ENCODE data around the gene NCKAP1.

Gene NCKAP1

DNA sequence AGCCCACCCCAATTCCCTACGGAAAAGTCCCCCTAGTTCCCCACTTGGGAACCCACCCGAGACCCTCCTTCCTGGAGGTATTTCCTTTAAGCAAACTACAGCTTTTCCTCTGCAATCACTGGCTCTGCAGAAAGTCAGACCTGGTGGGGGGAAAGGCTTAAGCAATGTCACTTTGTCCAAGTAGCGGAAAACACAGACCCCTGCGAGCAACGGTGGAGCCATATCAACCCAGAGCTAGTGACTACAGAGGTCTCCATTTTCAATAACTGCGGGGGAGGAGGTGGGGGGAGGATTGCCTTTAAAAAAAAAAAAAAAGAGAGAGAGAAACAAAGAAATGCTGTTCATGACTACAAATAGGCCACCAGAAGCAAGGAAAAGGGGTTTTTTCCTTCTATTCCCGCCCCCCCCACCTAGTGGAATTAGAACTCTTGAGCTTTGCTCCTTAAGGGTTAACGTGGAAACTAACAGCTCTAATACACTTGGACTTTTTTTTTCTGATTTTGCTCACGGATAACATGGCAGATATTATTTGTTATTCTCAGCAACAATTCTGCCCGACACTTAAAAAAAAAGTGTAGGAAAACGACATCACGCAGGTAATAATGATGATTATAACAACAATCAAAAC lies 170.7 kb downstream of the NCKAP1 start:
- no peak for DNase-seq (ENCODE audit: extremely low read depth, insufficient read length)
- H3K36me3 ChIP-seq (ENCODE audit: control insufficient read depth, insufficient read depth, low read length) = no peaks in the 10 kb centered on the region
- no peaks in the 10 kb centered on the region; the same call in 1 of the 2 replicates for H3K27me3 ChIP-seq (replicated peaks; ENCODE audit: control insufficient read depth, insufficient read depth, low read length)
- no peak overlapping the region for H3K4me3 ChIP-seq (replicated peaks; ENCODE audit: low read depth, low read length)
- TF ChIP-seq, protein P1, sequence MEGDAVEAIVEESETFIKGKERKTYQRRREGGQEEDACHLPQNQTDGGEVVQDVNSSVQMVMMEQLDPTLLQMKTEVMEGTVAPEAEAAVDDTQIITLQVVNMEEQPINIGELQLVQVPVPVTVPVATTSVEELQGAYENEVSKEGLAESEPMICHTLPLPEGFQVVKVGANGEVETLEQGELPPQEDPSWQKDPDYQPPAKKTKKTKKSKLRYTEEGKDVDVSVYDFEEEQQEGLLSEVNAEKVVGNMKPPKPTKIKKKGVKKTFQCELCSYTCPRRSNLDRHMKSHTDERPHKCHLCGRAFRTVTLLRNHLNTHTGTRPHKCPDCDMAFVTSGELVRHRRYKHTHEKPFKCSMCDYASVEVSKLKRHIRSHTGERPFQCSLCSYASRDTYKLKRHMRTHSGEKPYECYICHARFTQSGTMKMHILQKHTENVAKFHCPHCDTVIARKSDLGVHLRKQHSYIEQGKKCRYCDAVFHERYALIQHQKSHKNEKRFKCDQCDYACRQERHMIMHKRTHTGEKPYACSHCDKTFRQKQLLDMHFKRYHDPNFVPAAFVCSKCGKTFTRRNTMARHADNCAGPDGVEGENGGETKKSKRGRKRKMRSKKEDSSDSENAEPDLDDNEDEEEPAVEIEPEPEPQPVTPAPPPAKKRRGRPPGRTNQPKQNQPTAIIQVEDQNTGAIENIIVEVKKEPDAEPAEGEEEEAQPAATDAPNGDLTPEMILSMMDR (IDR thresholded peaks at IDR 0.05; ENCODE audit: insufficient read depth, low read length, poor library complexity, severe bottlenecking) = no peak

DNA sequence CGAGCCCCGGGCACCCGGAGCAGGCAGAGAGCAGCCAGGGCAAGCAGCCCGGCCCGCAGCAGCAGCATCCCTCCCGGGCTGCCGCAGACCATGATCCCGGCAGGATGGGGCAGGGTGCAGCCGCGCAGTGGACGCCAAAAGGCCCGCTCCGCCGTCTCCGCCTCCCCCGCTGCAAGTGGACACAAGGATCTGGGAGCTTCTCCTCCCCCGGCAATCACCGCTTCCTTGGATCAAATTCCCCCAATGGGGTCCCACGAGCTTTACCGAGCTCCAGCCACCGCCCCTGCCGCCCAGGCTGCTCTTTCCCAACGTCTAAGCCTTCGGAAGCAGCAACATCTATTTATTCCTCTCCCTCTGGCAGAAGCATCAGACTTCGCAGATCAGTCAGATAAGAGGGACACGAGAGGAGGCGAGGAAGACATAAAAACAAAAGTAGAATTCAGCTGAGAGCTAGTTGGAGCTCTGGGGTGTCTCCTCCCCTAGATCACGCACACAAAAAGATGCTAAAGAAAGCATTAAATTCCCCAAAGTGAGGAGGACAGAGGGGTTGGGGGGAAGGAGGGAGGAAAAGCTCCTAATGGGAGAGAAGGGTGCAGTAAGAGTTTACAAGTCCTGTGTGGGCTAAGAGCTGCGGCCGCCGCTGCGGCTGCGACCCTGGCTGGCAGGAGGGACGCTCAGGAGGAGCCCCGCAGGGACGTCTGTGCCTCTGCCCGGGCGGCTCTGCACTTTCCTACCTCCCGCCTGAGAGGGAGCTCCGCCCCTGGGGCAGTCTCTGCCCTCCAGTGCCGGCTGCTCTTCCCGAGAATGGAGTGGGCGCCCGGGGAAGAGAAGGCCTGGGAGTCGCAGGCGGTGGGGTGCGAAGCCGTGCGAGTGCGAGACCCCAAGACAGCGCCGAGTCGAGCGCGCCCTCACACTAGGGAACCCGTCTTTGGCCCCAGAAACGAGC lies 171.5 kb downstream of the NCKAP1 start, which contains the start of gene FRZB:
Gene FRZB, minus strand, starts transcription at position 177 of the 946 bp plus-strand sequence. Its CDS starts 85 bp downstream, at position 92.
- H3K4me3 ChIP-seq (replicated peaks; ENCODE audit: low read depth, low read length) = no peak within 1 kb of the TSS
- no peak for DNase-seq (ENCODE audit: extremely low read depth, insufficient read length)
- TF ChIP-seq, protein P1 (IDR thresholded peaks at IDR 0.05; ENCODE audit: insufficient read depth, low read length, poor library complexity, severe bottlenecking) = no peak
- H3K36me3 ChIP-seq (ENCODE audit: control insufficient read depth, insufficient read depth, low read length) = no peaks in the 10 kb centered on the region
- H3K27me3 ChIP-seq (replicated peaks; ENCODE audit: control insufficient read depth, insufficient read depth, low read length) = no peaks in the 10 kb centered on the region; the same call in 1 of the 2 replicates

DNA sequence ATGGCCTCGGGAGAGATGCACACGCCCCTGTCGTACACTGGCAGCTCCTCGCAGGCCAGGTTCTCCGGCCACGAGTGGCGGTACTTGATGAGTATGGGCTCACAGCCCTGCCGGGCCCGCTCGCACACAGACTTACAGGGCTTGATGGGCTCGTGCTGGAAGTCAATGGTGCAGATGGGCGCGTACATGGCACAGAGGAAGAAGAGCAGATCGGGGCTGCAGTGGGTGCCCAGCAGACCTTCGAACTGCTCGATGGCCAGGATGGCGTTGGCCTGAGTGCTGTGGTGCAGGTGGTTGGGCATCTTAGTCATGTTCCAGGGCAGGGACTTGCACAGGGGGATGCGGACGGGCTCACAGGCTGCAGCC lies 172.2 kb downstream of the NCKAP1 start:
- Histone ChIP-seq H3K36me3 (ENCODE audit: control insufficient read depth, insufficient read depth, low read length) (no peaks in the 10 kb centered on the region), H3K4me3 (replicated peaks; ENCODE audit: low read depth, low read length) (no peak overlapping the region), H3K27me3 (replicated peaks; ENCODE audit: control insufficient read depth, insufficient read depth, low read length) (no peaks in the 10 kb centered on the region; the same call in 1 of the 2 replicates)
- TF ChIP-seq, protein P1 (IDR thresholded peaks at IDR 0.05; ENCODE audit: insufficient read depth, low read length, poor library complexity, severe bottlenecking) = no peak
- no peak for DNase-seq (ENCODE audit: extremely low read depth, insufficient read length)

DNA sequence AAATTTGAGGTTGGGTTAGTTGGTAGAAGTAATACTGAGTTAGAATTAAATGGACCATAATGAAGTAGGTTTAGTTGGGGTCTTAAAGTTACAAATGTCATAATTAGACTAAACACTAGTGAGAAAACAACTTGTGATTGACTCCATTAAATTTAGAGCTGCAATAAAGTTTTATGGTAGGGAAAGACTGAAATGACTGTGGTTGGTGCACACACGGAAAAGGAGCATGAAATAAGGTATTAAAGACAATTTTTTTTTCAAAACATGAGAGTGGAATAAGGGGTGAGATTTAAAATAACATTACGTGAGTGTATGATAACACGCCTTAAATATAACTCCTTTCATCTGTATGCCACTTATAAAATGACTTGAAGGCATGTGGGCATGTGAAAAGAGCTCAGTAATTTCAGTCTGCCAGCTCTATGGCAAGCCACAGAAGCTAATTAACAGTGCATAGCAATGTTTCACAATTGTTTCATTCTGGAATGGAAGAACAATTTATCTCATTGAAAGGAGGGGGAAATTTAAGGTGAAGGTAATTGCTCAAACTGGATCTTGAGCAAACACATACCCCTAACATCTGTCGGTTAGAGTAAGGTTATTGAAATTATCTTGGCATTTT lies 173.2 kb downstream of the NCKAP1 start:
- DNase-seq (ENCODE audit: extremely low read depth, insufficient read length) = no peak
- Histone ChIP-seq H3K4me3 (replicated peaks; ENCODE audit: low read depth, low read length) (no peak overlapping the region), H3K36me3 (ENCODE audit: control insufficient read depth, insufficient read depth, low read length) (no peaks in the 10 kb centered on the region), H3K27me3 (replicated peaks; ENCODE audit: control insufficient read depth, insufficient read depth, low read length) (no peaks in the 10 kb centered on the region; the same call in 1 of the 2 replicates)
- TF ChIP-seq, protein P1 (IDR thresholded peaks at IDR 0.05; ENCODE audit: insufficient read depth, low read length, poor library complexity, severe bottlenecking) = no peak

DNA sequence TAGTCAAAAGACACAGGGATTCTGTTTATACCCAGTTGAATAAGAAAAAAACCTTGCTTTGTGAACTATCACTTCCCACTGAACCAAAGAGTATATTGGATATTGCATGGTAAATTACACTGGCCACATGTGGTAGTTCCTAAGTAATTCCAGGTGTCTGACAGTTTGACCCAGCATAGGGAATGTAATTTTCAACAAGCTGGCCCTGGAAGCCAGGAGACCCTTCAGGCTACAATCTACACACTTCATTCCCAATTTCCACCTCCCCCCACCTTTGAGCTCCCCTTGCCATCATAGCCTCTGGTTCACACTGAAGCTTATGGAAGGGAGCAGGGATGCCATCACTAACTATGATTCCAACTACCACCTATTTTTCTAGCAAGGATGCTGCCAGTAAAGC lies 174.6 kb downstream of the NCKAP1 start:
- TF ChIP-seq, protein P1 (IDR thresholded peaks at IDR 0.05; ENCODE audit: insufficient read depth, low read length, poor library complexity, severe bottlenecking) = no peak
- Histone ChIP-seq H3K4me3 (replicated peaks; ENCODE audit: low read depth, low read length) (no peak overlapping the region), H3K36me3 (ENCODE audit: control insufficient read depth, insufficient read depth, low read length) (no peaks in the 10 kb centered on the region), H3K27me3 (replicated peaks; ENCODE audit: control insufficient read depth, insufficient read depth, low read length) (no peaks in the 10 kb centered on the region; the same call in 1 of the 2 replicates)
- DNase-seq (ENCODE audit: extremely low read depth, insufficient read length) = no peak
